Mesodermal cell (in vitro differentiated cells): ENCODE measurements around the gene KCNAB1.
A peak's percentile ranks its signal among the peaks of the same experiment; 100 is the strongest.

Source experiments
- H3K27ac ChIP-seq: 2 replicates; pipeline ENCODE4 v1.7.0; 2013; ENCODE audit warnings: mild to moderate bottlenecking, low read depth, low read length, moderate library complexity; ENCODE audit not compliant: severe bottlenecking
- H3K36me3 ChIP-seq: 2 replicates; pipeline ENCODE4 v1.7.1; 2013; ENCODE audit warnings: mild to moderate bottlenecking, low read length, moderate library complexity; ENCODE audit not compliant: control insufficient read depth, insufficient read depth
- H3K4me1 ChIP-seq: one replicate; pipeline ENCODE4 v1.7.1; 2013; ENCODE audit warnings: mild to moderate bottlenecking, low read length; ENCODE audit not compliant: insufficient read depth, control insufficient read depth, poor library complexity, severe bottlenecking
- H3K4me3 ChIP-seq: 2 replicates; pipeline ENCODE4 v1.7.0; 2013; ENCODE audit warnings: low read length, control low read depth, mild to moderate bottlenecking; ENCODE audit not compliant: insufficient read depth, poor library complexity, severe bottlenecking; ENCODE audit errors: extremely low read depth
- H3K9me3 ChIP-seq: 2 replicates; pipeline ENCODE4 v1.7.1; 2013; ENCODE audit warnings: mild to moderate bottlenecking, low read length, moderate library complexity; ENCODE audit not compliant: control insufficient read depth
- WGBS, 2 experiments: methylation state at CpG; one replicate each; pipeline ENCODE4 v1.1.5; 2013; ENCODE audit warnings: missing lambda C conversion rate in 2 of 2; ENCODE audit not compliant: insufficient coverage in 2 of 2; 5-methylcytosine and 5-hydroxymethylcytosine counted together

KCNAB1 gene

DNA sequence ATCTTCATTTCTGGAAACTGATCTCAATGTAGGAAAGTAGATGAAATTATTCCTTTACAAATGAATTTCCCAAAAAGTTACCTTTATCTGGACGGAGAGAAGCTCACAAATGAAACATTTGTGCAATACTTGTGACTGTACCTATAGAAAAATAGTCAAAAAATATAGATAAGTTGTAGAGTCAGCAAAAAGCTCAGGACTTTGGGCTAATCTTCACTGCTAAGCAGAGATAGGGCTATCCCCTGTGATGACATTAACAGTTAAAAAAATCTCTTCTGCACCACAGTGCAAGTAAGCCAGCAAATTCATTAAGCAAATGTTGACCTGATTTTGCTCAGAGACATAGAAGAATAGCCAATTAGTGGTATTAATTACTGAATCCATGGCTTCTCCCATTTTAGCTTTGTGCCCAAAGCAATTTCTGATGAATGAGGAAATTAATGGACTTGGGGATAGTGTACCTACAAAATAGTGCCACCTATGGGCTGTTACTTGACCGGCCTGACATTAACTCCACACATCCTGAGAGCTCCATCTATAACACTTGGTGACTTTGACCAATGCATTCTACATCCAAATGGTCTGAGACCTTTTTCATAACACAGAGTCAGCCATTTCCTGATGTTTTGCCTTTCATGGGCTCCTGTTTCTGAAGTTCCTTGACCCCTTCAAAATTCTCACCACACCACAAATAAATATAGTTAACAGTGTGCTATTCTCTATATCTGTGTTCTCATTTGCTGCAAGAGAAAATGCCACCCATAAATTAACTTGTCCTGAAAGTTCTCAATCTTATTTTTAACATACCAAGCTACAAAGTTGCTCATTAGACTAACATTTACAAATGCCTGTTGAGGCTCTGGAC is 329.6 kb downstream of the KCNAB1 start:
- H3K27ac ChIP-seq, result no peak overlapping the region
- H3K4me1 ChIP-seq, result no peaks in the 10 kb centered on the region
- H3K4me3 ChIP-seq, result no peak overlapping the region
- WGBS, 2 experiments, result 14 to 25% methylated on average over 1 of the region's 2 CpGs
- no peaks in the 10 kb centered on the region for H3K36me3 ChIP-seq
- H3K9me3 ChIP-seq, result no peaks in the 10 kb centered on the region

DNA sequence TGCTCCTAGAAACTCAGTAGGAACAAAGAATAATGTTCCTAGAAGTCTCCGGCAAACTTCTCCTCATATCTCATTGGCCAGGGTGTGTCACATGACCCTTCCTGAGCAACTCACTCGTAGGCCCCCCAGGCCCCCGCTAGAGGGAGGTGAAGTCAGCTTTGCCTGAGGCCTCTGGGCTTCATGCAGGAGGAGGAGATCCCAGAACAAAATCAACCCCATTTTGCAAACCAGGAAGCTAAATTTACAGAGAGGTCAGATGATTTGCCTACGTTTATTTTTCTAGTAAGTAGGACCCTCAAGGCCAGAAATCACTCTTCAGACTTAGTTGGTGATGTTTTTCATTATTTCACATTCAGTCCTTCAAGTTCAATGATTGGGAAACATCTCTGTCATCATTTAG is 335.5 kb downstream of the KCNAB1 start:
- no CpG with 5 or more reads among the region's 4 CpGs for WGBS, 2 experiments
- Histone ChIP-seq H3K9me3 (no peaks in the 10 kb centered on the region), H3K27ac (no peak overlapping the region), H3K36me3 (no peaks in the 10 kb centered on the region), H3K4me3 (no peak overlapping the region), H3K4me1 (no peaks in the 10 kb centered on the region)

DNA sequence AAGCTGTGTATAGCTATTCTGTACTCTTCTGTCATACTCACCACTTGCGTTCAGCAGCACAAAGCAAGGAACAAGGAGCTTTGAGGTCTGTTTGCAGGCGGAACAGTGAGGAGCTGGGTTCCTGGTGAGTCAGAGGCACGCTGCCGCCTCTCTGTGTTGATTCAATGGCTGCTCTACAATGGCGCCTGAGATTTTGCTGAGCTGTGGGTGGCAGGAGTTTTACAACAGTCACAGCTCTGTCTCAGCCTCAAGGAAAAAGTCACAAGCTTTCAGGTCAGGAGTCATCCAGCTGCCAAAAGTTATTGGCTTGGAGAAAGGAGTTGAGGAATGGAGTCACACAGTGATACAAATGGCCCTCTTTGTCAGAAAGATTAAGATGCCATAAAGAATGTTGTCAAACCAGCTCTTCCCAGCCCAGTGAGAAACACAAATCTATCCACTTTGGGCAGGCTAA is 336.4 kb downstream of the KCNAB1 start:
- WGBS, 2 experiments, result 45 to 58% methylated on average over 2 to 4 of the region's 5 CpGs
- no peaks in the 10 kb centered on the region for H3K9me3 ChIP-seq
- H3K4me3 ChIP-seq, result no peak overlapping the region
- H3K27ac ChIP-seq, result peak overlapping the region; percentile 23
- no peaks in the 10 kb centered on the region for H3K4me1 ChIP-seq
- H3K36me3 ChIP-seq, result no peaks in the 10 kb centered on the region

DNA sequence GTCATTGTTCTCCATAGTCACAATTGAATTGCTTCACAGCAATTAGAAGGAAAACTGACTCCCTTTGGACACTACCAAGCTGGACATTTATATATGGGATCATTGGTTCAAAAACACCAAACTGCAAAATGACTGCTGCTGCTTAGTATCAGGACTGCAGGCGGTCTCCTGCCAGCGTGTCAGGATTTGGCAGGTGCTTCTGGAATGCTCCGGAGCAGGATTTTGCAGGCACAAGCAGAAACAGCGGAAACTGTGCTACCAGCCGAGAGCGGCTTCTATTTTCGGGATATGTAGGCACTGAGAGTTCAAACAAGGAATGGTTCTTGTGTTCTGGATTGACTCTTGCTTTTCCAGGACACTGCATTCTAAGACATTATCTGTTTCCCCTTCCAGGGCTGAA is 339.1 kb downstream of the KCNAB1 start:
- Histone ChIP-seq H3K27ac (no peak overlapping the region), H3K9me3 (no peaks in the 10 kb centered on the region), H3K4me1 (no peaks in the 10 kb centered on the region), H3K36me3 (no peaks in the 10 kb centered on the region), H3K4me3 (no peak overlapping the region)
- WGBS, 2 experiments, result 92 to 93% methylated on average over 7 of the region's 7 CpGs

DNA sequence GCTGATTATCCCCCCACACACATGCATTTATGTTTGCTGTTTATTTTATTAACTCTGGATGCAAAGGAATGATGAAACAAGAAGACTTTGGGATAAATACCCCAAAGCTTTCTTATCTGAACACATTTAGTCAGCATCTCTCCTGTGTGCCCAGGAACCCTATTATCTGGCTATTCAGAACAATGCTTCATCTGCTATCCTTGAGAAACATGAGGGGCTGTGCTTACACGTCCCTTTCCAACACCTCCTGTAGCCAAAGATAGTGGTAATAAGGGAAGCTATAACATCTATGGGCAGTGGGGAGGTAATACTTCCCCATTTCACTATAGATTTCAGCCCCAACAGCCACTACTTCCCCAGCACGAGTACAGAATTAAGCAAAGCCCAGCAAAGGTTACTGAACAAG is 339.8 kb downstream of the KCNAB1 start:
- H3K27ac ChIP-seq, result no peak overlapping the region
- H3K4me3 ChIP-seq, result no peak overlapping the region
- H3K4me1 ChIP-seq, result no peaks in the 10 kb centered on the region
- H3K9me3 ChIP-seq, result no peaks in the 10 kb centered on the region
- 88% methylated on average over 1 of the region's 2 CpGs; no CpG with 5 or more reads in 1 of the 2 experiments for WGBS, 2 experiments
- H3K36me3 ChIP-seq, result no peaks in the 10 kb centered on the region

DNA sequence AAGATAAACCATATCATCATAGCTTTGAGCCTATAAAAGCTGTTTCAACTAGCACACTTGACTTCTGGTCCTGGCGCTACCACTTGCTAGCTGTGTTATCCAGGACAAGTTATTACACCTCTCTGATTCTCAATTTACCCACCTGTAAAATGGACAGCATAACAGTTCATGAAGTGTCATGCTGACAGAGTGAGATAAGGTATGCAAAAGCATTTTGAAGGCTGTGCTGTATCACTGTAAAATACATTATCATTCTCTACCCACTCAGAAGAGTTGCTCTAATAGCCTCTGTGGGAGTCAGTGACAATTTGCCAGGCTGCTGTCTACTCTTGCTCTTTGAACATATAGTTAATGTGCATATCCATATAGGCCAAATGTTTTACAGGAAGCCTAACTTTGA is 341.5 kb downstream of the KCNAB1 start:
- H3K4me3 ChIP-seq, result no peak overlapping the region
- H3K27ac ChIP-seq, result no peak overlapping the region
- no CpG with 5 or more reads among the region's 1 CpG for WGBS, 2 experiments
- H3K36me3 ChIP-seq, result no peaks in the 10 kb centered on the region
- H3K9me3 ChIP-seq, result no peaks in the 10 kb centered on the region
- H3K4me1 ChIP-seq, result no peaks in the 10 kb centered on the region

DNA sequence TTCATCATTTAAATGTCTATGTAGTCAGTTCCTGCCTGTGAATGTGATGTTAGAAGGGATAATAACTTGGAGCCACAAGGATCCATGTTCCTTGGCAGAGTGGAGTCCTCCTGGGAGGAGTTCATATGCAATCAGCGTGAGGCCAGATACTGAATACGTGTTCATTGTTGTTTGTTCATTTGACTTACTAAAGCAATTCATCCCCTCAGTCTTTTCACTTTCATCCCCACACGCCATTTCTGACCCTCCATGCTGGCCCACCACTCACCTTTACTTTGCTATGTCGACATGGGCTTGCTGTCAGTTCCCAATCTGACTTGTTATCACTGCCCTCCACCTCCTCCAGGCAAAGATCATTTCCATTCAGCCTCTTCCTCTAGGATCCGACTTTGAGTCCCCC is 342.7 kb downstream of the KCNAB1 start:
- Histone ChIP-seq H3K4me1 (no peaks in the 10 kb centered on the region), H3K9me3 (no peaks in the 10 kb centered on the region), H3K4me3 (no peak overlapping the region), H3K36me3 (no peaks in the 10 kb centered on the region), H3K27ac (no peak overlapping the region)
- 52 to 55% methylated on average over 4 of the region's 5 CpGs for WGBS, 2 experiments

DNA sequence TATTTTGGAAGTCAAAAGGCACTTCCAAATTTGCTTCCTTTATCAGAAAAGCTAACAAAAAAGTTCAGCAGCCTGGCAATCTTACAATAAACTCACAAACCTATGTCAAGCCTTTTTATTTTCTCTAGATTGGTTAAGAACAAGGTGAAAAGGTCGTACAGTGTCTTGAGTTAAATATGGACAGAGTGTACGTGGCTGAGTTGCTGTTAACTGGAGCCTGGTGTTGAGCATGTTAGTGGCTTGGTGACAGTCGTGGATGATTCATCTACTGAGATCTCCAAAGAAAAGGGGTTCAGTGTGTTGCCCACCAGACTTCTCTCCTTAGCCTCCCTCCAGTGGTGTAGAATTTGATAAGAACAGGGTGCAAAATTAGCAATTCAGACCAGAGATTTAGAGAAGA is 344.8 kb downstream of the KCNAB1 start:
- no peaks in the 10 kb centered on the region for H3K4me1 ChIP-seq
- H3K9me3 ChIP-seq, result no peaks in the 10 kb centered on the region
- no peak overlapping the region for H3K27ac ChIP-seq
- 72 to 100% methylated on average over 2 of the region's 3 CpGs for WGBS, 2 experiments
- no peaks in the 10 kb centered on the region for H3K36me3 ChIP-seq
- H3K4me3 ChIP-seq, result no peak overlapping the region

DNA sequence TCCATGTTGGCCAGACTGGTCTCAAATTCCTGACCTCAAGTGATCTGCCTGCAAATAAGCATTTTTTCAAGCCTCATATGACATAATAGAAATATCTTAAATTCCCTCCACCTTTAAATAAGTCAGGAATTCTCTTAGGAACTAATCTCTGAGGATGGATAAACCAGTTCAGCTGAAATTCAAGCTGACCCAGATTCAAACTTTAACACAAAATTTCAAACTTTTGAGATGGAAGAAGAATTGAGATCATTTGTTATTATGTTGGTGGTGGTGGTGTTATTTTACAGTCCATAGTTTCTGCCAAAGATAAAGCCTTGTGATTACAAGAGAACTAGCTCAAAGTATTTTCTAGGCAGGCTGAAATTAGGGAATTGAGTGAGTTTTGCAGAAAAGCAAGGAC is 349.1 kb downstream of the KCNAB1 start:
- Histone ChIP-seq H3K4me1 (no peaks in the 10 kb centered on the region), H3K9me3 (no peaks in the 10 kb centered on the region), H3K27ac (no peak overlapping the region), H3K4me3 (no peak overlapping the region), H3K36me3 (no peaks in the 10 kb centered on the region)

DNA sequence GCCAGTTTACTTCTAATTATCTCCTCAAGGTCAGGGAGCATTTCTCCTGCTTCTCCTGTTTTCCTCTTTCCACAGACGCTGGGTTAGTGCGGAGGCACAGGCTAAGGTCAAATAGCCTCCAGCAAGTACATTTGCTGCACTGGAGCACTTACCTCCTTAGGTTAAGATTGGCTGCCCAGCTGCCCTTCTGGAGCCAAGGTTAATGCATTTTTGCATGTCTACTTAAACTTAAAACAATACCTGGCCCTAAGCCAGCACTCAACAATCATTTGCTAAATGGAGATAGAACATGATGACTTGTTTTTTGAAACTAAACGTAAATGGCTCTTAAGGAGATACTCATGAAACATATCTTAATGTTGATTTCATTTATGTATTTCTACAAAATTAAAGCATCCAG is 351.1 kb downstream of the KCNAB1 start:
- no peak overlapping the region for H3K27ac ChIP-seq
- no peak overlapping the region for H3K4me3 ChIP-seq
- 83 to 86% methylated on average over 2 of the region's 3 CpGs for WGBS, 2 experiments
- no peaks in the 10 kb centered on the region for H3K9me3 ChIP-seq
- no peaks in the 10 kb centered on the region for H3K36me3 ChIP-seq
- no peaks in the 10 kb centered on the region for H3K4me1 ChIP-seq

DNA sequence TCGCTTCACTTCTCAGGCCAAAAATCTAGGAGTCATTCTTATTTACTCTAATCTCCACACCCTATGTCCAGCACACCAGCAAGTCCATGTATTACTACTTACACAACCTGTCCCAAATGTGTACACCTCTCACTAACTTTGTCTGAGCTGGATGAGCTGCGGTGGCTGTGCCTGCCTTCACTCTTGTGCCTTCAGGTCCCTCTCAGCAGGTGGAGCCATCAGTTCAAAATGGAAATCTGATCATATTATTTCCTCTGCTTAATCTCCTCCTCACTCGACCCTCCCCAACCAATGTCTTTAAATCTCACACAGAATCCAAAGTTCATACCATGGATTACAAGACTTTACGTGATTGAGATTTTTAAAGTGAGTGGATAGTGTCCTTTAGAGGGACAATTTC is 351.8 kb downstream of the KCNAB1 start:
- Histone ChIP-seq H3K9me3 (no peaks in the 10 kb centered on the region), H3K4me1 (peaks cover under 1% of the 10 kb centered on the region), H3K4me3 (no peak overlapping the region), H3K36me3 (no peaks in the 10 kb centered on the region), H3K27ac (no peak overlapping the region)
- WGBS, 2 experiments, result 51 to 69% methylated on average over 2 of the region's 4 CpGs
